ENCODE measurements around the gene CLN3.
"Not testable (repeated sequence)": the region's sequence is repeated elsewhere in the genome, so short reads cannot be mapped to it uniquely, and the experiment has no call there.

The CLN3 gene

GRCh38 chr16:28491970-28492474 is at the start of gene CLN3:
CLN3 (minus strand) TSS chr16:28492074; CDS start chr16:28491759, 315 bp downstream.
- peak; percentile 96 for DNase-seq (ENCODE audit: low read depth, low spot score)

DNA sequence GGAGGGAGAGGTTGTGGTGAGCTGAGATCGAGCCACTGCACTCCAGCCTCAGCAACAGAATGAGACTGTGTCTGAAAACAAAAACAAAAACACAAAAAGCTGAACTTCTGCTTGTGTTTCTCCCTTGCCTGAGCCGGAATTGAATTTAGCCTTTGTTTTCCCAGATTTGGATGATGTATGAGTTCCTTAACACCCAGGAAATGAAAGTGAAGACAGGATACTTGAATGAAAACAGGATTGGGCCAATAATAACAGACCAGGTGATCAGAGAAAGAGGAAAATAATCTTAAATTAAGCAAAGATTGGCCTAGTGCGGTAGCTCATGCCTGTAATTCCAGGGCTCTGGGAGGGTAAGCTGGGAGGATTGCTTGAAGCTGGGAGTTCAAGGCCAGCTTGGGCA is 48.5 kb upstream of the CLN3 start:
- DNase-seq (ENCODE audit: low read depth, low spot score) = no peak

GRCh38 chr16:28538733-28539596 is 47.1 kb upstream of the CLN3 start, which contains the start of gene NUPR1:
NUPR1 (minus strand) TSS chr16:28538974; CDS start chr16:28538907, 67 bp downstream.
- DNase-seq (ENCODE audit: low read depth, low spot score) = peak; percentile 57

GRCh38 chr16:28537964-28538732 is 46.3 kb upstream of the CLN3 start:
- no peak for DNase-seq (ENCODE audit: low read depth, low spot score)

- no peak for DNase-seq (ENCODE audit: low read depth, low spot score)
These were observed 45.2 kb upstream of the CLN3 start for GRCh38 chr16:28537076-28537475.

- no peak for DNase-seq (ENCODE audit: low read depth, low spot score)
These were observed 42.9 kb upstream of the CLN3 start for GRCh38 chr16:28534542-28535373.

GRCh38 chr16:28532940-28533647 is 41.2 kb upstream of the CLN3 start:
- no peak for DNase-seq (ENCODE audit: low read depth, low spot score)

- DNase-seq (ENCODE audit: low read depth, low spot score) = peak; percentile 88
These were observed 40.2 kb upstream of the CLN3 start for GRCh38 chr16:28531777-28532744.

GRCh38 chr16:28529124-28529523 is 37.2 kb upstream of the CLN3 start:
- DNase-seq (ENCODE audit: low read depth, low spot score) = no peak

- DNase-seq (ENCODE audit: low read depth, low spot score) = no peak
These were observed 36.6 kb upstream of the CLN3 start for GRCh38 chr16:28528463-28528867.

DNA sequence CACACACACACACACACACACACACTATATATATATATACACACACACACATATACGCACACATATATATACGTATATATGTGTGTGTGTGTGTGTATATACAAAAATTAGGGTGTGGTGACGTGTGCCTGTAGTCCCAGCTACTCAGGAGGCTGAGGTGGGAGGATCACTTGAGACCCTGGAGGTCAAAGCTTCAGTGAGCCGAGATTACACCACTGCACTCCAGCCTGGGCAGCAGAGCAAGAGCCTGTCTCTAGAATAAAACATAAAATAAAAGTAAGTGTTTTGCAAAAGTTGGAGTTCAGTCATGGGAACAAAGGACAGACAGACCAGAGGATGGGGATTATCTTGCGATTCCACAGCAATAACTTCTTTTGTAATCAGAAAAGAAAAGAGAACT is 36.1 kb upstream of the CLN3 start:
- no peak for DNase-seq (ENCODE audit: low read depth, low spot score)

DNA sequence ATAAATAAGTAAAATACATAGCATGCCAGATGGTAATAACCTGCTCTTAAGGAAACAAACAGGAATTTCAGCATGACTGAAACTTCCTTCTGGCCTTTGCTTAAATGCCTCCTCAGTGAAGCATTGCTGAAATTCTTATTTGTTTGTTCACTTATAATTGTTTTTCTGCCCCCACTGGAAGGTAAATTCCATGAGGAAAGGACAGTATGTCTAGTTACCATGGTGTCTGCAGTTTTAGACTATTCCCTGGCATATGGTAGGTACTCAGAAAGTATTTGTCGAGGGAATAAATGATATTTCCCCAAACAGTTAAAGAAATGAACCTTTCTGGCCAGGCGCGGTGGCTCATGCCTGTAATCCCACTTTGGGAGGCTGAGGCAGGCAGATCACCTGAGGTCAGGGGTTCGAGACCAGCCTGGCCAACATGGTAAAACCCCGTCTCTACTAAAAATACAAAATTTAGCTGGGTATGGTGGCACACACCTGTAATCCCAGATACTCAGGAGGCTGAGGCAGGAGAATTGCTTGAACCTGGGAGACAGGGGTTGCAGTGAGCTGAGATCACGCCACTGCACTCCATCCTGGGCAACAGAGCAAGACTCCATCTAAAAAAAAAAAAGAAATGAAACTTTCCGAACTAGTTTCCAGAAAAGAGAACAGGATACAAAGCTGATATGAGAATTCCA is 35.4 kb upstream of the CLN3 start:
- DNase-seq (ENCODE audit: low read depth, low spot score) = not testable (repeated sequence)

DNA sequence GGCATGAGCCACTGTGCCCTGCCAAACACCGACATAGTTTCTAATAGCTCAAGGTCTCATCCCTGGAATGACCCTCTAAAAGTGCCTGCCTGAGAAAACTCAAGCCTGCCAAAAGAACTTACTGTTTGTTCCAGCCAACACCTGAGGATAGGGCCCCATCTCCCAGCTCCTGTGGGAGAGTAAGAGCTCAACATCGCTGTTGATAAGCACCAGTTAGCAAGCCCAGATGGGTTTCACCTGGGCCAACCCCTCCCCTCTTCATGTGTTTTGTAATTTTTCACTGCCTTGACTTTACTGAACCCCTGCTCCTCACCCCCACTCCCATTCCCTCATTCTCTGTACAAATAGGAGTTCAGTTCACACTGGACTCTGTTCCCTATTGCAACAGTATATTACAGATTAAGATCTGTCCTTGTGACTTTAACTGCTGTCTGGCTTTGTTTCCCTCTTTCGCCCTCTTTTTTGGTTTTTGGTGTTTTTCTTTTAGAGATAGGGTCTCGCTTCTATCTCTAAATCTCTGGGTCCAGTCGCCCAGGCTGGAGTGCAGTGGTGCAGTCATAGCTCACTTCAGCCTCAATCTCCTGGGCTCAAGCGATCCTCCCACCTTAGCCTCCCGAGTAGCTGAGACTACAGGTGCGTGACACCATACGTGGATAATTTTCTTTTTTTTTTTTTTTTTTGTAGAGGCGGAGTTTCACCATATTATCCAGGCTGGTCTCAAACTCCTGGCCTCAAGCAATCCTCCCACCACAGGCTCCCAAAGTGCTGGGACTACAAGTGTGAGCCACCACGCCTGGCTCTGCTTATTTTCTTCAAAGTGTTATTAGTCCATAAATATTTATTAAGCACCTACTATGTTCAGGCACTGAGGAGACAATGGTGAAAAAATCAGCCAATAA is 34.6 kb upstream of the CLN3 start:
- no peak for DNase-seq (ENCODE audit: low read depth, low spot score)

- no peak for DNase-seq (ENCODE audit: low read depth, low spot score)
These were observed 32.9 kb upstream of the CLN3 start for GRCh38 chr16:28524681-28525171.

- no peak for DNase-seq (ENCODE audit: low read depth, low spot score)
These were observed 30.9 kb upstream of the CLN3 start for GRCh38 chr16:28522792-28523191.

- DNase-seq (ENCODE audit: low read depth, low spot score) = no peak
These were observed 29.6 kb upstream of the CLN3 start for GRCh38 chr16:28521436-28521835.

DNA sequence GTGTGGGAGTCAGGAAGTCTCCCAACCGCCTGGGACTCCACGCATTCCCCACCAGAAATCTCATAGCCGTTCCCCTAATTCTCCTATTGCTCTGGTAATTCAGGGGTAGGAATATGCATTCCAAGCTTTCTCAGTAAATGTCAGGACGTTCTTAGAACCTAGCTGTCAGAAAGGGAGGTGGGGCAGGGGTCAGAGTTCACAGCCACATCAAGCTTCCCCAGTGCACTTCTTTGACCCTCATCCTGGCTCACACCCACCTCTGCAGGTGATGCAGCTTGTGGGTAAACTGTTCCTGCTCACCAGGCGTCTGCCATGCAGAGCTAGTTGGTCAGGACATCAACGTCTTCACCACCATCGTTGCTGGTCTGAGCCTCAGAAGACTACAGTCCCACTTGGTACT is 28.8 kb upstream of the CLN3 start:
- no peak for DNase-seq (ENCODE audit: low read depth, low spot score)

DNA sequence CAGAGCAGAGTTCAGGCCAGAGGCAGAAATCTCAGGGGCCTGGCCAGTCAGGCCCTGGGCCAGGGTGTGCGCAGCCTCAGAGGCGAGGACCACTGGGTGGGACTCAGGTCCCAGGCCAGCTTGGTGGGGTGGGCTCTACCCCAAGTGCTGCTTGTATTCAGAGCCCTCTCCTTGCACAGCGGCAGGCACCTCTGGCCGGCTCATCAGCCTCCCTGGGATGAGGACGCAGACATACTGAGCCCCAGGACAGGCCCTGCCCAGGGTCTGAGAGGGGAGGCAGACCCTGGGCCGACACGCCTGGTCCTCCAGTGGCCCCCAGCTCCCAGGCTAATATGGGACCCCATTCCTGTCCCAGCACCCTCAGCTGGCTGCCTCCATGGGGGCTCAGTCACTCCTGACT is 22.4 kb upstream of the CLN3 start:
- DNase-seq (ENCODE audit: low read depth, low spot score) = no peak
